ENCODE data around the gene ZRSR2. TPM values are rescaled to one million over a fixed set of nuclear protein-coding genes. Genes with fewer than 3 reads are reported as not detected.

ZRSR2 gene
- total RNA-seq, 1 donor from 2014 or later = 17.7 TPM

- DNase-seq (ENCODE audit: low spot score) (no peak), ATAC-seq (no peak)
- intact Hi-C loops (cut with DNase I) = no loop called here
These were observed 47.7 kb downstream of the ZRSR2 start for GRCh38 chrX:15838017-15838416.

GRCh38 chrX:15841853-15842516, 51.7 kb downstream of the ZRSR2 start:
- ATAC-seq = no peak
- DNase-seq (ENCODE audit: low spot score) = no peak
- intact Hi-C loops (cut with DNase I) = no loop called here

GRCh38 chrX:15843960-15844359, 53.7 kb downstream of the ZRSR2 start:
- no peak for DNase-seq (ENCODE audit: low spot score)
- no peak for ATAC-seq
- intact Hi-C loops (cut with DNase I) = no loop called here

GRCh38 chrX:15848576-15848975, 58.3 kb downstream of the ZRSR2 start:
- ATAC-seq (no peak), DNase-seq (ENCODE audit: low spot score) (no peak)
- intact Hi-C loops (cut with DNase I) = no loop called here

- intact Hi-C loops (cut with DNase I) = no loop called here
- DNase-seq (ENCODE audit: low spot score) (no peak), ATAC-seq (no peak)
These were observed 59.3 kb downstream of the ZRSR2 start for GRCh38 chrX:15849555-15849954.

GRCh38 chrX:15853586-15854079, 63.3 kb downstream of the ZRSR2 start:
- ATAC-seq (no peak), DNase-seq (ENCODE audit: low spot score) (no peak)
- intact Hi-C loops (cut with DNase I) = no loop called here

GRCh38 chrX:15854080-15854655, 63.9 kb downstream of the ZRSR2 start:
- ATAC-seq (no peak), DNase-seq (ENCODE audit: low spot score) (peak; percentile 79)
- intact Hi-C loops (cut with DNase I) = no loop called here

- DNase-seq (ENCODE audit: low spot score) (peak; percentile 97), ATAC-seq (peak; percentile 99)
- intact Hi-C loops (cut with DNase I) = no loop called here
These were observed 64.7 kb downstream of the ZRSR2 start, which contains the start of gene AP1S2 for GRCh38 chrX:15854712-15855567. Gene AP1S2 (minus strand): TSS chrX:15854813. CDS start chrX:15852524, 2,289 bp downstream.

GRCh38 chrX:15855568-15856221, 65.4 kb downstream of the ZRSR2 start:
- ATAC-seq = no peak
- intact Hi-C loops (cut with DNase I) = no loop called here
- no peak for DNase-seq (ENCODE audit: low spot score)

- DNase-seq (ENCODE audit: low spot score) = no peak
- intact Hi-C loops (cut with DNase I) = no loop called here
- ATAC-seq = no peak
These were observed 65.9 kb downstream of the ZRSR2 start for GRCh38 chrX:15856222-15856587.

- no peak for DNase-seq (ENCODE audit: low spot score)
- ATAC-seq = no peak
- intact Hi-C loops (cut with DNase I) = no loop called here
These were observed 66.4 kb downstream of the ZRSR2 start for GRCh38 chrX:15856636-15857035.

- ATAC-seq (no peak), DNase-seq (ENCODE audit: low spot score) (no peak)
- intact Hi-C loops (cut with DNase I) = no loop called here
These were observed 67.8 kb downstream of the ZRSR2 start for GRCh38 chrX:15858051-15858450.

GRCh38 chrX:15860921-15861320, 70.6 kb downstream of the ZRSR2 start:
- ATAC-seq = no peak
- intact Hi-C loops (cut with DNase I) = no loop called here
- no peak for DNase-seq (ENCODE audit: low spot score)

GRCh38 chrX:15864023-15864422, 73.7 kb downstream of the ZRSR2 start:
- ATAC-seq (no peak), DNase-seq (ENCODE audit: low spot score) (no peak)
- intact Hi-C loops (cut with DNase I) = no loop called here

- no peak for ATAC-seq
- DNase-seq (ENCODE audit: low spot score) = no peak
- intact Hi-C loops (cut with DNase I) = no loop called here
These were observed 74.3 kb downstream of the ZRSR2 start for GRCh38 chrX:15864629-15865028.

- ATAC-seq (no peak), DNase-seq (ENCODE audit: low spot score) (no peak)
- intact Hi-C loops (cut with DNase I) = no loop called here
These were observed 75.9 kb downstream of the ZRSR2 start for GRCh38 chrX:15866147-15866546.

GRCh38 chrX:15869695-15870094, 79.4 kb downstream of the ZRSR2 start:
- DNase-seq (ENCODE audit: low spot score) = no peak
- no peak for ATAC-seq
- intact Hi-C loops (cut with DNase I) = no loop called here

GRCh38 chrX:15870310-15870709, 80.0 kb downstream of the ZRSR2 start:
- no peak for ATAC-seq
- DNase-seq (ENCODE audit: low spot score) = no peak
- intact Hi-C loops (cut with DNase I) = no loop called here
